ENCODE data around the gene CARMIL1. TPM values are rescaled to one million over a fixed set of nuclear protein-coding genes. Genes with fewer than 3 reads are reported as not detected.
"Not testable (repeated sequence)": the region's sequence is repeated elsewhere in the genome, so short reads cannot be mapped to it uniquely, and the experiment has no call there.

Gene CARMIL1
- total and polyA plus RNA-seq, 5 donors from 2014 or later = 0.36 to 3.0 (median 0.49) TPM

DNA sequence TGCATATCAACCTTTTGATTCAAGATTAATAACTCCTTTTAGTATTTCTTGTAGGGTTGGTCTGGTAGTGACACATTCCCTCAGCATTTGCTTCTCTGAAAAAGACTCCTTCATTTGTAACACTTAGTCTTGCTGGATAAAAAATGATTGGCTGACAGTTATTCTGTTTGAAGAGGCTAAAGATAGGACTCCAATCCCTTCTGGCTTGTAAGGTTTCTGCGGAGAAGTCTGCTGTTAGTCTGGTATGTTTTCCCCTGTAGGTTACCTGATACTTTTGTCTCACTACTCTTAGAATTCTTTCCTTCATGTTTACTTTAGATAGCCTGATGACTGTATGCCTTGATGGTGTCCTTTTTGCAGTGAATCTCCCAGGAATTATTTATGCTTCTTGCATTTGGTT is 96.0 kb downstream of the CARMIL1 start:
- Histone ChIP-seq H3K27me3 (ENCODE audit: control insufficient read depth, insufficient read depth, low read length) (no peaks in the 10 kb centered on the region), H3K4me3 (ENCODE audit: low read depth, low read length) (no peak overlapping the region), H3K4me1 (ENCODE audit: control insufficient read depth, insufficient read depth, low read length, poor library complexity, severe bottlenecking) (peaks cover 6% of the 10 kb centered on the region), H3K9me3 (ENCODE audit: control insufficient read depth in 2 of 2, low read length in 2 of 2) (peaks cover 0 to 5% of the 10 kb centered on the region in 2 experiments), H3K27ac (ENCODE audit: insufficient read depth, low read length, poor library complexity, severe bottlenecking) (no peak overlapping the region), H3K36me3 (ENCODE audit: control insufficient read depth, insufficient read depth, low read length) (no peaks in the 10 kb centered on the region)
- Mint-ChIP-seq H3K4me3 (no peak overlapping the region), H3K36me3 (peaks cover 11% of the 10 kb centered on the region), H3K4me1 (peaks cover 0 to 25% (median 16%) of the 10 kb centered on the region in 4 donors), H3K9me3 (peaks cover 0 to 13% (median 6%) of the 10 kb centered on the region in 7 donors), H3K27me3 (no peaks in the 10 kb centered on the region), H3K27ac (no peak overlapping the region)
- ATAC-seq (ENCODE audit: low read depth in 2 of 2) (no peak), DNase-seq (no peak)

DNA sequence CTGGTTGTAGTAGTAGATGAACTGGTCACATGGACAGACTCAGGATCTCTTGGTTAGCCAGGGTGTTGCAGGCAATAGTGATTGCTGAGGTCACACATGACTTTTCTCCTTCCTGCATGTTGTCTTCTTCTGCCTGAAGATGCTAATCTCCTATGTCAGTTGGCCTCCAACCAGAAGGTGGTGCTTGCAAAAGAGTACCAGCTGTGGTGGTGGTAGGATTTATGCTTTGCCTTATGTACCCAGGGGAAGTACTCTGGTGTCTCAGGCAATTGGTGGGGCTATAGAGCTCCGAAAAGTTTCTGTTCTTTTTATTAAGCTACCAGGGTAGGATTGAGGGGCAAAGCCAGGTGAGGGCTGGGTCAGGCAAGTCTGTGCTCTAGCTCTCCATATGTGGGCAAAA is 98.5 kb downstream of the CARMIL1 start:
- ATAC-seq (ENCODE audit: low read depth in 2 of 2) = no peak

DNA sequence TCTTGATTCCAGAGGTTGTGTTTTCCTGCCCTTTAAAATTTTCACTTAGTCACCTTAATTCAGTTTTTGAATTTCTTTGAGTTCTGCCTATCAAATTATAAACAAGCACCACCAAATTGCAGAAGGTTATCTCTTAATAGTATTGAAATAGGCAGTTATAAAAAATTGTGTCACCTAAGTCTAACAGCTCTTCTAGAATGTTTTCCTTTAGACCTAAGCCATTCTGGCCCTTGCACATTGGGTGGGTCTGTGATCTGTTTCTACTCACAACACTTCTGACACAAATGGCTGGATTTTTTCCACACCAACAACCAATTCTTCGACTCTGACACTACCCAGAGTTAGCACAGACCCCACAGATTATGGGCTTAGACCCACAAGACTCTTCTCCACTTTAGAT is 101.9 kb downstream of the CARMIL1 start:
- H3K4me3 Mint-ChIP-seq = no peak overlapping the region
- Histone ChIP-seq H3K4me3 (ENCODE audit: low read depth, low read length) (no peak overlapping the region), H3K27me3 (ENCODE audit: control insufficient read depth, insufficient read depth, low read length) (no peaks in the 10 kb centered on the region), H3K9me3 (ENCODE audit: control insufficient read depth in 2 of 2, low read length in 2 of 2) (no peaks in the 10 kb centered on the region), H3K36me3 (ENCODE audit: control insufficient read depth, insufficient read depth, low read length) (no peaks in the 10 kb centered on the region), H3K4me1 (ENCODE audit: control insufficient read depth, insufficient read depth, low read length, poor library complexity, severe bottlenecking) (no peaks in the 10 kb centered on the region), H3K27ac (ENCODE audit: insufficient read depth, low read length, poor library complexity, severe bottlenecking) (no peak overlapping the region)
- H3K27ac Mint-ChIP-seq = no peak overlapping the region
- peaks cover 0 to 5% (median 1%) of the 10 kb centered on the region in 4 donors for H3K4me1 Mint-ChIP-seq
- H3K36me3 Mint-ChIP-seq = no peaks in the 10 kb centered on the region
- H3K27me3 Mint-ChIP-seq = no peaks in the 10 kb centered on the region
- no peak for DNase-seq
- no peak for ATAC-seq (ENCODE audit: low read depth in 2 of 2)
- H3K9me3 Mint-ChIP-seq = peaks cover 0 to 2% (median 0%) of the 10 kb centered on the region in 7 donors

More for the DNA sequence above, 98.5 kb downstream of the CARMIL1 start:
- Mint-ChIP-seq H3K27ac (no peak overlapping the region), H3K27me3 (no peaks in the 10 kb centered on the region), H3K4me1 (peaks cover 0 to 16% (median 2%) of the 10 kb centered on the region in 4 donors), H3K9me3 (peaks cover 0 to 13% (median 6%) of the 10 kb centered on the region in 7 donors), H3K4me3 (no peak overlapping the region), H3K36me3 (peaks cover 11% of the 10 kb centered on the region)
- Histone ChIP-seq H3K4me1 (ENCODE audit: control insufficient read depth, insufficient read depth, low read length, poor library complexity, severe bottlenecking) (no peaks in the 10 kb centered on the region), H3K4me3 (ENCODE audit: low read depth, low read length) (no peak overlapping the region), H3K27ac (ENCODE audit: insufficient read depth, low read length, poor library complexity, severe bottlenecking) (no peak overlapping the region), H3K36me3 (ENCODE audit: control insufficient read depth, insufficient read depth, low read length) (no peaks in the 10 kb centered on the region), H3K9me3 (ENCODE audit: control insufficient read depth in 2 of 2, low read length in 2 of 2) (peaks cover 0 to 5% of the 10 kb centered on the region in 2 experiments), H3K27me3 (ENCODE audit: control insufficient read depth, insufficient read depth, low read length) (no peaks in the 10 kb centered on the region)
- DNase-seq = no peak

DNA sequence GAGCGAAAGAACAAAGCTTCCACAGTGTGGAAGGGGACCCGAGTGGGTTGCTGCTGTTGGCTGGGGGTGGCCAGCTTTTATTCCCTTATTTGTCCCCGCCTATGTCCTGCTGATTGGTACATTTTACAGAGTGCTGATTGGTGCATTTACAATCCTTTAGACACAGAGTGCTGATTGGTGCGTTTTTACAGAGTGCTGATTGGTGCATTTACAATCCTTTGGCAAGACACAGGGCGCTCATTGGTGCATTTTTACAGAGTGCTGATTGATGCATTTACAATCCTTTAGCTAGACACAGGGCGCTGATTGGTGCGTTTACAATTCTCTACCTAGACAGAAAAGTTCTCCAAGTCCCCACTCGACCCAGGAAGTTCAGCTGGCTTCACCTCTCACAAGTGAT is 103.3 kb downstream of the CARMIL1 start:
- not testable (repeated sequence) for H3K4me3 Mint-ChIP-seq; H3K9me3 ChIP-seq (ENCODE audit: control insufficient read depth in 2 of 2, low read length in 2 of 2); H3K9me3 Mint-ChIP-seq; H3K27ac ChIP-seq (ENCODE audit: insufficient read depth, low read length, poor library complexity, severe bottlenecking); H3K4me1 ChIP-seq (ENCODE audit: control insufficient read depth, insufficient read depth, low read length, poor library complexity, severe bottlenecking); H3K27me3 Mint-ChIP-seq; H3K36me3 Mint-ChIP-seq; ATAC-seq (ENCODE audit: low read depth in 2 of 2); H3K27ac Mint-ChIP-seq; H3K4me3 ChIP-seq (ENCODE audit: low read depth, low read length); DNase-seq; H3K4me1 Mint-ChIP-seq; H3K27me3 ChIP-seq (ENCODE audit: control insufficient read depth, insufficient read depth, low read length); H3K36me3 ChIP-seq (ENCODE audit: control insufficient read depth, insufficient read depth, low read length)

DNA sequence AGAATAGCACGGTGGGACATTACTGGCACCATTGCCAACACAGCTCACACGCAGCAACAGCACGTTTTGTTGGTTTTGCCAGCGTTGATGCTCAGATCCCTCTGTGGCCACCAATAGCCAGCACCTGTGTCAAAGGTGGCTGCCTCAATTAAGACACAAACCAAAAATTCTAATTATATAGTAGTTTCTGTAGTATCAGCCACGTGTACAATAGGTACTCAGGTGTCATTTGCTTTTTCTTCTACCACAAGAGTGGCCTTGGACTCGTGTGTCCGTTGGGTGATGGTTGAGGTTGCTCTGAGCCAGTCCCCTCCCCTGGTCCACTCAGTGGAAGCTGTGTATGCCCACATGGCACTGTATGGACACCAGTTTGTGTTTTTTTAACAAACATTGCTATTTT is 105.1 kb downstream of the CARMIL1 start:
- H3K4me3 Mint-ChIP-seq = no peak overlapping the region
- H3K36me3 ChIP-seq (ENCODE audit: control insufficient read depth, insufficient read depth, low read length) = no peaks in the 10 kb centered on the region
- no peaks in the 10 kb centered on the region for H3K27me3 Mint-ChIP-seq
- H3K36me3 Mint-ChIP-seq = no peaks in the 10 kb centered on the region
- no peak for ATAC-seq (ENCODE audit: low read depth in 2 of 2)
- peaks cover 0 to 5% (median under 1%) of the 10 kb centered on the region in 4 donors for H3K4me1 Mint-ChIP-seq
- H3K27ac Mint-ChIP-seq = no peak overlapping the region
- no peak overlapping the region for H3K27ac ChIP-seq (ENCODE audit: insufficient read depth, low read length, poor library complexity, severe bottlenecking)
- H3K27me3 ChIP-seq (ENCODE audit: control insufficient read depth, insufficient read depth, low read length) = no peaks in the 10 kb centered on the region
- peaks cover 0 to under 1% (median 0%) of the 10 kb centered on the region in 7 donors for H3K9me3 Mint-ChIP-seq
- no peaks in the 10 kb centered on the region for H3K9me3 ChIP-seq (ENCODE audit: control insufficient read depth in 2 of 2, low read length in 2 of 2)
- no peaks in the 10 kb centered on the region for H3K4me1 ChIP-seq (ENCODE audit: control insufficient read depth, insufficient read depth, low read length, poor library complexity, severe bottlenecking)
- H3K4me3 ChIP-seq (ENCODE audit: low read depth, low read length) = no peak overlapping the region
- DNase-seq = no peak

DNA sequence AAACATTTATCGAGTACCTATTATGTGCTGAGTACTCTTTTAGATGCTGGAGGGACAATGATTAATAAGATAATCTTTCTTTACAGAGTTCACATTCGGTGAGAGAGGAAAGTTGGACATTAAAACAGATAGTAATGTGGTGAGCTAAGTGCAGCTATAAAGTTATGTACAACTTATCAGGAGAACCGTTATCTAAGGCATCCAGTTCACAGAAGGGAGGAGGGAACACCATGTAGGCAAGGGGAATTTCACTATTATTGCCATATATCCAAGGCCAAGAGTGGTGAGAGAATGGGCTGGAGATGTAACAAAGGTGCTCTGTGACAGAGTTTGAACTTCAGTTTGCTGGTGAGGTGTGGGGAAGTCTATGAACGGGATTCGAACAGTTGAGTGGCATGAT is 105.8 kb downstream of the CARMIL1 start:
- Mint-ChIP-seq H3K36me3 (no peaks in the 10 kb centered on the region), H3K9me3 (no peaks in the 10 kb centered on the region), H3K27me3 (no peaks in the 10 kb centered on the region), H3K27ac (no peak overlapping the region), H3K4me3 (no peak overlapping the region), H3K4me1 (peaks cover 0 to 5% (median 0%) of the 10 kb centered on the region in 4 donors)
- Histone ChIP-seq H3K27me3 (ENCODE audit: control insufficient read depth, insufficient read depth, low read length) (no peaks in the 10 kb centered on the region), H3K4me1 (ENCODE audit: control insufficient read depth, insufficient read depth, low read length, poor library complexity, severe bottlenecking) (no peaks in the 10 kb centered on the region), H3K4me3 (ENCODE audit: low read depth, low read length) (no peak overlapping the region), H3K9me3 (ENCODE audit: control insufficient read depth in 2 of 2, low read length in 2 of 2) (no peaks in the 10 kb centered on the region), H3K27ac (ENCODE audit: insufficient read depth, low read length, poor library complexity, severe bottlenecking) (no peak overlapping the region), H3K36me3 (ENCODE audit: control insufficient read depth, insufficient read depth, low read length) (no peaks in the 10 kb centered on the region)
- DNase-seq = no peak
- ATAC-seq (ENCODE audit: low read depth in 2 of 2) = no peak

DNA sequence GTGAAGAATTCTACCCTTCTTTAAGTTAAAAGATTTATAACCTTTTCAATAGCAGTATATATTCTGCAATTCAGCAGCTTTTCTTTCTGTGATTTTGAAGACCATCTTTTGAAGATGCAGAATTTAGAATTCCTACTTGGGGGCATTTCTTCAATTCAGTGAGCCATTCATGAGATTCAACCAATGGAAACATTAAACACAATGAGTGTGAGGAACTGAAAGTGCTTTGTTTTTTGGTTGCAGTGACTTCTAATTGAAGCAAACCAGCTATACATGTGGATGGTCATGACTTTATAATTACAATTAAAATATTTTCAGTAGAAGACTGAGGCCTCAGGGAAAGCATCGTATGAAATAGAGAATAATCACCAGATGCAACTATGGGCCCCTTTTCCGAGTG is 108.3 kb downstream of the CARMIL1 start:
- Mint-ChIP-seq H3K27me3 (no peaks in the 10 kb centered on the region), H3K36me3 (no peaks in the 10 kb centered on the region), H3K9me3 (no peaks in the 10 kb centered on the region), H3K4me1 (peaks cover 0 to 9% (median 0%) of the 10 kb centered on the region in 4 donors), H3K4me3 (no peak overlapping the region), H3K27ac (no peak overlapping the region)
- Histone ChIP-seq H3K36me3 (ENCODE audit: control insufficient read depth, insufficient read depth, low read length) (no peaks in the 10 kb centered on the region), H3K4me1 (ENCODE audit: control insufficient read depth, insufficient read depth, low read length, poor library complexity, severe bottlenecking) (no peaks in the 10 kb centered on the region), H3K4me3 (ENCODE audit: low read depth, low read length) (no peak overlapping the region), H3K9me3 (ENCODE audit: control insufficient read depth in 2 of 2, low read length in 2 of 2) (no peaks in the 10 kb centered on the region), H3K27ac (ENCODE audit: insufficient read depth, low read length, poor library complexity, severe bottlenecking) (no peak overlapping the region), H3K27me3 (ENCODE audit: control insufficient read depth, insufficient read depth, low read length) (no peaks in the 10 kb centered on the region)
- DNase-seq (no peak), ATAC-seq (ENCODE audit: low read depth in 2 of 2) (no peak)

DNA sequence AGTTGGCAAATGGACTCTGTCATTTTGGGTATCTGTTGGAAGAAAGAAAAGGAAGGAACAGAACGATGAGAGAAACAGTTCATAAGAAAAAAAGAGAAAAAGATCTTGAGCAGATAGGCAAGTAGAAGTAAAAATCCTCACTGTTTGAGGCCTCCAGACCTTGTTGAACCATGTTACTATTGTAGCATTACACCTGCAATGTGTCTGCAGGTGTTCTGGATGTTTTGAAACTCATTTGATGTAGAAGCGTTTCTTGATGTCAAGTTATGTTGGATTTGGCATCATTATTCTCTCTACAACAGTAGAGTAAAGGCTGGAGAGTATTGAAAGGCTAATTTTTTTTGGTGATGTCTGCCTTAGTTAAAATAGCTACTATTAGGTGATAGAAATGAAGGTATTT is 108.7 kb downstream of the CARMIL1 start:
- Mint-ChIP-seq H3K27ac (no peak overlapping the region), H3K4me3 (no peak overlapping the region)
- H3K27ac ChIP-seq (ENCODE audit: insufficient read depth, low read length, poor library complexity, severe bottlenecking) = no peak overlapping the region

More for the DNA sequence above, 108.7 kb downstream of the CARMIL1 start:
- Mint-ChIP-seq H3K27me3 (no peaks in the 10 kb centered on the region), H3K9me3 (no peaks in the 10 kb centered on the region), H3K36me3 (no peaks in the 10 kb centered on the region), H3K4me1 (peaks cover 0 to 9% (median 0%) of the 10 kb centered on the region in 4 donors)
- ATAC-seq (ENCODE audit: low read depth in 2 of 2) (no peak), DNase-seq (no peak)
- H3K9me3 ChIP-seq (ENCODE audit: control insufficient read depth in 2 of 2, low read length in 2 of 2) = no peaks in the 10 kb centered on the region
- H3K4me3 ChIP-seq (ENCODE audit: low read depth, low read length) = no peak overlapping the region
- H3K27me3 ChIP-seq (ENCODE audit: control insufficient read depth, insufficient read depth, low read length) = no peaks in the 10 kb centered on the region
- no peaks in the 10 kb centered on the region for H3K4me1 ChIP-seq (ENCODE audit: control insufficient read depth, insufficient read depth, low read length, poor library complexity, severe bottlenecking)
- no peaks in the 10 kb centered on the region for H3K36me3 ChIP-seq (ENCODE audit: control insufficient read depth, insufficient read depth, low read length)
